DMS53 treated with DMSO at 0.1 percent for 48 hours (cell line): ENCODE measurements around the gene VRK1.
"Not testable (repeated sequence)": the region's sequence is repeated elsewhere in the genome, so short reads cannot be mapped to it uniquely, and the experiment has no call there.

Source experiments
- DNase-seq: peaks from one replicate; lab custom pipeline; 2025; ENCODE audit not compliant: unreplicated experiment; lab: John Stamatoyannopoulos, UW

VRK1 gene

GRCh38 chr14:96874127-96874526, 76.9 kb downstream of the VRK1 start:
- no peak for DNase-seq

DNA sequence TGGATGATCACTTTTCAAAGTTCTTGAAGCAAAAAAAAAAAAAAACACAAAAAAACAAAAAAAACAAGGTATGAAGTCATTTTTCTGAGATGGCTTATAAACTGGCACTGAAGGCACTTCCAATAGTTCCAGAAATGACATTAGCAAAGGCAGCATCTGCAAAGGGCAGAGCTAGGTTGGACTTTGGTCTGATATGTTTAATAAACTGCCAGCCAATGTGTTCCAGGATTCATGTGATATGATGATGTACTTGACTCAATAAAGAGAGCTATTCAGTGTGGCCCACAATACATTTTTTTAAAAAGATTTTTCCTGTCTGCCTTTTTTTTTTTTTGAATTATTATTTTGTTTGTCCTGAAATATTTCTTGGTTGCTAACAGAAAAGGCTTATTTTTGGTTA, 79.6 kb downstream of the VRK1 start:
- DNase-seq = no peak

GRCh38 chr14:96881713-96882112, 84.5 kb downstream of the VRK1 start:
- DNase-seq = no peak

DNA sequence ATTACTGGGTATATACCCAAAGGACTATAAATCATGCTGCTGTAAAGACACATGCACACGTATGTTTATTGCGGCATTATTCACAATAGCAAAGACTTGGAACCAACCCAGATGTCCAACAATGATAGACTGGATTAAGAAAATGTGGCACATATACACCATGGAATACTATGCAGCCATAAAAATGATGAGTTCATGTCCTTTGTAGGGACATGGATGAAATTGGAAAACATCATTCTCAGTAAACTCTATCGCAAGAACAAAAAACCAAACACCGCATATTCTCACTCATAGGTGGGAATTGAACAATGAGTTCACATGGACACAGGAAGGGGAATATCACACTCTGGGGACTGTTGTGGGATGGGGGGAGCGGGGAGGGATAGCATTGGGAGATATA, 86.8 kb downstream of the VRK1 start:
- not testable (repeated sequence) for DNase-seq

DNA sequence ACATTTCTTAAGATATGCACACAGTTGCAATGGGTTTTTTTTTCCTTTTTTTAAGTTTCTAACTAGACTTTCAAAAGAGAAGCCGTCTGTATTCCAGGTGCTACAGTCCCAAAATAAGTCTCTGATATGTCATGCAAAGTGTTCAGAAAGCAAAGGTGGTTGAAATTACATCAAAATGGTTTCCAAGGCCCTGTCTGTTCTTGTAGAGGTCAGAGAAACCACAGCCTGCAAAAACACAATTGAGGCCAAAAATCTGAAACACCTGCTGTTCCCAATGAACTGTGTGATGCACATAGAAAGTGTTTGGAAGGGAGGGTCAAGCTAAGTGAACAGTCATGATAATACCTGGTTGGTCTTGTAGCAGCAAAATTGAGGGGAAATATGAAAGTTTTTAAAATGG, 91.0 kb downstream of the VRK1 start:
- DNase-seq = no peak

DNA sequence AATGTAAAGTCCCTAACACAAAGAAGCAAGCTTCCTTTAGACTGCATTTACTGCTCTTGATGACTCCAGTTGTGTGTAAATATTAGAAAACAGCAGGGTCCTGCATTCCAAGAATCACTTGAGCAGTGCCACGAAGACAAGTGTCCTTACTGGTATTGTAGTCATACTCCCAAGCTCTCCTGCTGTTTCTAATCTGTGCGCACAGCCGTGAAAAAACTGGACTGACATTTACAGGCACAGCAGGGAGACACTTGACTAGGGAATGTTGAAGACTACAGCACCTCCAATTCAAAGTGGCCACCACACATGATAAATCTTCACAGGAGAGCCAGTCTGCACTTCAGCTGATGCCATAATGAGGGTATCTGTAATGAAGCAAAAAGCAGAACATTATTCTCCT, 91.4 kb downstream of the VRK1 start:
- no peak for DNase-seq

- DNase-seq = no peak
Measured at GRCh38 chr14:96889091-96889490, 91.9 kb downstream of the VRK1 start.

DNA sequence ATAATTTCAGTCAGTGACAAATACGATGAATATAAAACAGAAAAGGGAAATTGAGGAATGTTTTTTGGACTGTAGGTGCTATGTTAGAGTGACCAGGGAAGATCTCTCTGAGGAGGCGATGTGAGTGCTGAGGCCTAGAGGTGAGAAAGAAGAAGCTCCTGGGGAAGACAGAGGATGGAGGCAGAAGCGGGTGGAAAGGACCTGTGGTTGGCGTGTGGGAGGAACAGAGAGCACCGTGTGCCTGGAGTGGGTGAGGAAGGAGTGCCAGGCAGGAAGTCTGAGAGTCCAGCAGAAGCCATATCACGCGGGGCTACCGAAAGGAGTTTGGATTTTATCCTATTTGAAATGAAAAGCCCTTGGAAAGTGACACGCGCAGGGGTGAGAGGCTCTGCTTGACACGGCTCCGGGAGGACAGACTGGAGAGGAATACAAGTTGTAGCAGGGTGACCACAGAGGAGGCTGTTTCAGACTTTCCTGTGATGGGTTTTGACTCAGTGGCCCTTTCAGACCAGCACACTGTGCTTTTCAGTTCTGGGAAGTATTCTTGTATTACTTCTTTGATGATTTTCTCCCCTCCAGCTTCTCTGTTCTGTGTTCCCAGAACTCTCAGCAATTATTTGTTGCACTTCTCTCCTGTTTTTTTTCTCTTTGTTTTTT, 96.9 kb downstream of the VRK1 start:
- no peak for DNase-seq

GRCh38 chr14:96894966-96895365, 97.8 kb downstream of the VRK1 start:
- DNase-seq = no peak

- DNase-seq = no peak
Measured at GRCh38 chr14:96895658-96896271, 98.6 kb downstream of the VRK1 start.

DNA sequence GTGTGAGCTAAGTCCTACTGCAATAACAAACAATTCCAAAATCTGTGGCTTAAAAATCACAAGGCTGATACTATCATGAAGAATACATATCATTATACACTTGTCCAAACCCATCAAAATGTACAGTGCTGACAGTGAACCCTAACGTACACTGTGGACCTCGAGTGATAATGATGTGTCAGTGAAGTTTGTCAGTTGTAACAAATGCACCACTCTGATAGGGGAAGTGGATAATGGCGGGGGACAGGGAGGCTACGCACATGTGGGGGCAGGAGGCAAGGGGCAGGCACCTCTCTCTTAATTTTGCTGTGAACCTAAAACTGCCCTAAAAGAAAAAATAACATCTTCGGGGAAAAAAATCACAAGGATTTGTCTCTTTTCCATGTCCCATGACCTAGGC, 100.0 kb downstream of the VRK1 start:
- DNase-seq = no peak

DNA sequence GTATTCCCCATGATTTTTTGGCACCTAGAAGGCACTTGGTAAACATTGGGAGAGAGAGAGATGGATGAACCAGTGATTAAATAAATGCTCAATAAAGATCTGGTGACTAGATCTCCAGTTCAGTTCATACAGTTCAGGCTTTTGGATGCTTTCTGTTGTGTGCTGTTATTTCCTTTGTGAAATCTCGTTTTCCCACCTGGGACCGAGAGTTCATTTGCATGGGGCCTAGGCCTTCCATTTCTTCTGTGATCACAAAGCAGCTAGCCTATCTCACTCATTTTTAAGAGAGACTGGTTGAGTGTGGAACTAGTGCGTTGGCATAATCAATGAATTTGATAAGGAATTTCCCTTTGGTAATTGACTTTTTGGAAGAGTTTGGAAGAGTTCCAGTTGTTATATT, 104.0 kb downstream of the VRK1 start:
- no peak for DNase-seq

DNA sequence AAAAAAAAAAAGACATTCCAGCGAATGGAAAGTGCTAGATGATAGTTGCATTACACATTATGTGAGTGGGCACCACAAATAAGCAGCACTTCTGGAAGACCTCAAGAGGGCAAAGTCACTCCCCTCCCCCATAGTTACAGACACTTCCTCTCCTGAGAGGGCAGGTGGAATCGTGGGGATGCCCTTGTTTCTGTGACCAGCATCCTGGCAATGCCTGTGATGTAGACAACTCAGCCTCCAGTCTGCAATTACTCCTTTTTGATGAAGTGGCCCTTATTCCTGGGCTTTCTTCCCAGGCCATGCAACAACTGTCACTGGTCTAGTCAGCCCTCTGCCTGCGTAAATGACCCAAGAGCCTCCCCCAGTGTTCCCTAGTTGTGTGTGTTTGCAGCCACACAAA, 104.8 kb downstream of the VRK1 start:
- DNase-seq = no peak

DNA sequence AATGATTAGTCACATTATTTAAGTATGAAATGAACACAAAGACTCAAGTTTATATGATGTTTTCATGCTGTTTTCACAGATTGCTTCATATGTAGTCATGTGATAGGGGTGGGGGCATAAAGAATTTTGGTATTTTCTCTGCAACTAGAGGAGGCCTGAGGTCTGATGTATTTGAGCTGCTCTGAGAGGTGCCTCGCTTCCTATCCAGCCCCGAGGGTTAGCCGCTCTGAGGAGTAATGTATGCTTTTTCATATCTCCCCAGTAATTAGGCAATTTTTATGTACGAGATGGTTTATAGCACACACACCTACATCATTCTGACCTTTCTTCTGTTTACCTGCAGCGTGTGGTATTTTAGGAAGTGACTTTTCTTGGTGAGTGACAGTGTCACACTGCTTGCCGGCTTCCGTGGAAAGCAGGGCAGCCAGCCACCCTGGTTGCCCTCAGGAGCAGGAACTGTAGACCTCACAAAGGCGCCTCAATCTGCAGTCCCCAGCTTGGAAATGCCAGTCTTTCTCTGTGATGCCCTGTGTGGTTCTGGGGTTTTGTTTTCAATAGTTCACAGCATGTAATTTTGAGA, 106.4 kb downstream of the VRK1 start:
- DNase-seq = no peak

DNA sequence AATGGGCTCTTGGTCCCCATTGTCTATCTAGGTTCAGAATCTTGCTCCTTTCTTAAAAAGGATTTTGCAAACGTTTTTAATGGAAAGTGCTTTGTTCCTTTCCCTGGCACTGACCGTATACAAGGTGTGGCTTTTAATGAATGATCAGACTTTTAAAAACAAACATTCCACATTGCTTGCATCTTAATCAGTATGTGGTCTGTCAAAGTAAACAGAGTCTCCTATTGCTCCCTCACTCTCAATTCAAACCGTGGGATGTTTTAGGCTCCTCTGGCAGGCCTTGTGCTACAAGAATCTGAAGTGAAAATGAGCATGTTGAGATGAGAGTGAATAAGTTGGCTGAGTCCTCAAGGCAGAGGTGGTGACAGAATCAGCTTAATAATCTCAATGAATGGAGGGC, 107.0 kb downstream of the VRK1 start:
- DNase-seq = no peak

- no peak for DNase-seq
Measured at GRCh38 chr14:96905065-96905464, 107.9 kb downstream of the VRK1 start.

GRCh38 chr14:96905825-96906224, 108.6 kb downstream of the VRK1 start:
- no peak for DNase-seq

DNA sequence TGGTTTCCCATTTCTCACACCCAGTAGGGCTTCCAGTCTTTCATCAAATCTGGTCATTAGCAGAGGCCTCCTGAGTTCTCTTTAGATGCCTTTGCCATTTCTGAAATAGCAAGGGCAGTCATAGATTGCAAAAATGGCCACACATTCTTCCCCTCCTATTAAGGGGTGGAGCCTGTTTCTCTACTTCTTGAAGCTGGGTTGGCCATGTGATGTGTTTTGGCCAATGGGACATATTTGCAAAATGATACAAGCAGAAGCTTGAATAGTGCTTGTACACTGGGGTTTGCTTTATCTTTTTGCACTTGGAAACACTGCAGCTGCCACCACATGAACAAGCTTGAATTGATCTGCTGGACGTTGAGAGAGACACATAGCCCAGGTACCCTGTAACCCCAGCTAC, 109.3 kb downstream of the VRK1 start:
- DNase-seq = no peak

GRCh38 chr14:96909841-96910364, 112.7 kb downstream of the VRK1 start:
- no peak for DNase-seq

GRCh38 chr14:96911499-96912149, 114.4 kb downstream of the VRK1 start:
- no peak for DNase-seq

- no peak for DNase-seq
Measured at GRCh38 chr14:96914571-96915128, 117.5 kb downstream of the VRK1 start.

DNA sequence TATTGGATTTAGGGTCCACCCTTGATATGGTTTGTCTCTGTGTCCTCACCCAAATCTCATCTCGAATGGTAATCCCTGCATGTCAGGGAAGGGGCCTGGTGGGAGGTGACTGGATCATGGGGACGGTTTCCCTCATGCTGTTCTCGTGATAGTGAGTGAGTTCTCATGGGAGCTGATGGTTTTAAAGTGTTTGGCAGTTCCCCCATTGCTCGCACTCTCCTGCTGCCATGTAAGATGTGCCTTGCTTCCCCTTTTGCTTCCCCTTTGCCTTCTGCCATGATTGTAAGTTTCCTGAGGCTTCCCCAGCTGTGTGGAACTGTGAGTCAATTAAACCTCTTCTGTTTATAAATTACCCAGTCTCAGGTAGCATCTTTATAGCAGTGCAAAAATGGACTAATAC, 118.3 kb downstream of the VRK1 start:
- DNase-seq = no peak
